ENCODE measurements around the gene SLC22A4. TPM values are rescaled to one million over a fixed set of nuclear protein-coding genes. Genes with fewer than 3 reads are reported as not detected.

SLC22A4 gene
- total RNA-seq, 2 experiments from 2014 or later: 0.16 to 0.22 TPM

GRCh38 chr5:132368186-132368585 is 74.0 kb downstream of the SLC22A4 start:
- no peak overlapping the region for H3K27ac ChIP-seq (ENCODE audit: low read depth in 1 of 2, low read length in 2 of 2)
- ChIA-PET CTCF (interaction anchor here (1.0 to 1.6 kb wide), 2 partner anchors 18 to 95 kb away, joined by 7 to 8 read pairs; no protein-coding TSS in a partner anchor), POLR2A (interaction anchor here (1.0 to 2.6 kb wide), 5 partner anchors 120 to 583 kb away, joined by 5 to 22 read pairs (median 7); partner anchors contain the start of genes IRF1 and RAD50)
- H3K27me3 ChIP-seq (ENCODE audit: control insufficient read depth in 1 of 2, insufficient read depth in 2 of 2, low read length in 2 of 2): no peaks in the 10 kb centered on the region
- intact Hi-C loops (cut with DNase I, micrococcal nuclease): no loop called here
- H3K9me3 ChIP-seq (ENCODE audit: control insufficient read depth in 1 of 2, insufficient read depth in 1 of 2, low read length in 2 of 2): no peaks in the 10 kb centered on the region
- Mint-ChIP-seq H3K4me3 (peak overlapping the region; percentile 62), H3K4me1 (ENCODE audit: low read depth) (peaks cover 26% of the 10 kb centered on the region), H3K27me3 (no peaks in the 10 kb centered on the region), H3K27ac (no peak overlapping the region), H3K9me3 (no peaks in the 10 kb centered on the region), H3K36me3 (ENCODE audit: low read depth) (peaks cover 15% of the 10 kb centered on the region)
- H3K4me3 ChIP-seq (ENCODE audit: low read length): no peak overlapping the region
- TF ChIP-seq, protein P1, sequence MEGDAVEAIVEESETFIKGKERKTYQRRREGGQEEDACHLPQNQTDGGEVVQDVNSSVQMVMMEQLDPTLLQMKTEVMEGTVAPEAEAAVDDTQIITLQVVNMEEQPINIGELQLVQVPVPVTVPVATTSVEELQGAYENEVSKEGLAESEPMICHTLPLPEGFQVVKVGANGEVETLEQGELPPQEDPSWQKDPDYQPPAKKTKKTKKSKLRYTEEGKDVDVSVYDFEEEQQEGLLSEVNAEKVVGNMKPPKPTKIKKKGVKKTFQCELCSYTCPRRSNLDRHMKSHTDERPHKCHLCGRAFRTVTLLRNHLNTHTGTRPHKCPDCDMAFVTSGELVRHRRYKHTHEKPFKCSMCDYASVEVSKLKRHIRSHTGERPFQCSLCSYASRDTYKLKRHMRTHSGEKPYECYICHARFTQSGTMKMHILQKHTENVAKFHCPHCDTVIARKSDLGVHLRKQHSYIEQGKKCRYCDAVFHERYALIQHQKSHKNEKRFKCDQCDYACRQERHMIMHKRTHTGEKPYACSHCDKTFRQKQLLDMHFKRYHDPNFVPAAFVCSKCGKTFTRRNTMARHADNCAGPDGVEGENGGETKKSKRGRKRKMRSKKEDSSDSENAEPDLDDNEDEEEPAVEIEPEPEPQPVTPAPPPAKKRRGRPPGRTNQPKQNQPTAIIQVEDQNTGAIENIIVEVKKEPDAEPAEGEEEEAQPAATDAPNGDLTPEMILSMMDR (IDR thresholded peaks at IDR 0.05): no peak
- DNase-seq: no peak
- no peak for ATAC-seq (ENCODE audit: poor library complexity)
- H3K4me1 ChIP-seq (ENCODE audit: insufficient read depth, low read length): peaks cover 35% of the 10 kb centered on the region
- H3K36me3 ChIP-seq (ENCODE audit: insufficient read depth, low read length): peaks cover 6% of the 10 kb centered on the region

DNA sequence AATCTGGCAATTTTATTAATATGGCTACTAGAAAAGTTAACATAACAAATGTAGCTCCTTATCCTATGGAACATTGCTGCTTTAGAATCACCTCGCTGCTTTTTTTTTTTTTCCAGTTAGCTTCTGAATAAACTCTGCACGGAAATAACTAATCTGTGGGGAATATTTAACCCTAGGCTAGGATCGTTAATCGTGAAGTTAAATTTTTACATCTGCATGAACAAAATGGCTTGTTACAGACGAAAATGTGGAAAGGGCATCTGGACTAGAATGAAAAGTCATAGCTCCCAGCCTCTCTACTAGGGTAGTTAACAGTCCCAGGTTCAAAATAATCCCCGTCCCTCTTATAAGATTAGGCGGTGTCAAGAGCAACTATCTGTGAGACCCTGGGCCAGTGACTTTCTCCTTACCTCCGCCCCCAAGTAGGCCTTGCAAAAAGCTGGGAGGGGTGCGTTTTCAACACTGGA is 74.8 kb downstream of the SLC22A4 start:
- CTCF ChIA-PET: interaction anchor here (0.8 to 1.6 kb wide), 3 partner anchors 18 to 451 kb away, joined by 3 to 8 read pairs (median 5); no protein-coding TSS in a partner anchor
- H3K9me3 Mint-ChIP-seq: no peaks in the 10 kb centered on the region
- intact Hi-C loops (cut with DNase I, micrococcal nuclease): no loop called here
- no peaks in the 10 kb centered on the region for H3K9me3 ChIP-seq (ENCODE audit: control insufficient read depth in 1 of 2, insufficient read depth in 1 of 2, low read length in 2 of 2)
- no peak for DNase-seq
- H3K4me3 ChIP-seq (ENCODE audit: low read length): peak overlapping the region; percentile 68
- H3K4me3 Mint-ChIP-seq: peak overlapping the region; percentile 91
- peaks cover 35% of the 10 kb centered on the region for H3K4me1 ChIP-seq (ENCODE audit: insufficient read depth, low read length)
- peak overlapping the region; percentile 60 for H3K27ac Mint-ChIP-seq
- H3K27ac ChIP-seq (ENCODE audit: low read depth in 1 of 2, low read length in 2 of 2): peak overlapping the region; percentile 24 to 41
- TF ChIP-seq, protein P1 (IDR thresholded peaks at IDR 0.05): no peak
- H3K27me3 ChIP-seq (ENCODE audit: control insufficient read depth in 1 of 2, insufficient read depth in 2 of 2, low read length in 2 of 2): no peaks in the 10 kb centered on the region
- POLR2A ChIA-PET: interaction anchor here (0.6 to 2.6 kb wide), 19 partner anchors 13 to 682 kb away, joined by 3 to 22 read pairs (median 3); partner anchors contain the start of genes CCNI2, HSPA4, IRF1 and RAD50
- H3K36me3 ChIP-seq (ENCODE audit: insufficient read depth, low read length): peaks cover 6% of the 10 kb centered on the region
- H3K36me3 Mint-ChIP-seq (ENCODE audit: low read depth): peaks cover 7% of the 10 kb centered on the region
- H3K27me3 Mint-ChIP-seq: no peaks in the 10 kb centered on the region
- no peak for ATAC-seq (ENCODE audit: poor library complexity)
- H3K4me1 Mint-ChIP-seq (ENCODE audit: low read depth): peaks cover 26% of the 10 kb centered on the region

GRCh38 chr5:132369474-132370180 is 75.4 kb downstream of the SLC22A4 start, which contains the start of gene SLC22A5:
TSS of gene SLC22A5 (plus strand) at chr5:132369710. CDS start at chr5:132369973, 263 bp downstream.
- Histone ChIP-seq H3K9me3 (ENCODE audit: control insufficient read depth in 1 of 2, insufficient read depth in 1 of 2, low read length in 2 of 2) (no peaks in the 10 kb centered on the region), H3K36me3 (ENCODE audit: insufficient read depth, low read length) (peaks cover 1% of the 10 kb centered on the region), H3K4me3 (ENCODE audit: low read length) (peak within 1 kb of the TSS; percentile 68), H3K27me3 (ENCODE audit: control insufficient read depth in 1 of 2, insufficient read depth in 2 of 2, low read length in 2 of 2) (no peaks in the 10 kb centered on the region), H3K4me1 (ENCODE audit: insufficient read depth, low read length) (peaks cover 35% of the 10 kb centered on the region), H3K27ac (ENCODE audit: low read depth in 1 of 2, low read length in 2 of 2) (peak within 1 kb of the TSS; percentile 24 to 41)
- Mint-ChIP-seq H3K9me3 (no peaks in the 10 kb centered on the region), H3K27ac (peak within 1 kb of the TSS; percentile 60), H3K4me3 (peak within 1 kb of the TSS; percentile 91), H3K4me1 (ENCODE audit: low read depth) (peaks cover 26% of the 10 kb centered on the region), H3K36me3 (ENCODE audit: low read depth) (peaks cover 1% of the 10 kb centered on the region), H3K27me3 (no peaks in the 10 kb centered on the region)
- DNase-seq (peak; percentile 40 to 88 (median 70)), ATAC-seq (ENCODE audit: poor library complexity) (peak; percentile 94)
- POLR2A ChIA-PET: interaction anchor here (0.6 to 2.6 kb wide), 20 partner anchors 12 to 682 kb away, joined by 3 to 22 read pairs (median 3); partner anchors contain the start of genes CCNI2, HSPA4, IRF1 and RAD50
- intact Hi-C loops (cut with DNase I, micrococcal nuclease): no loop called here
- CTCF ChIA-PET: interaction anchor here (0.8 to 1.6 kb wide), 3 partner anchors 17 to 450 kb away, joined by 3 to 8 read pairs (median 5); no protein-coding TSS in a partner anchor
- TF ChIP-seq, protein P1 (IDR thresholded peaks at IDR 0.05): no peak
